ENCODE data around the gene PLEKHA5.
A peak's percentile ranks its signal among the peaks of the same experiment; 100 is the strongest.
"Not testable (repeated sequence)": the region's sequence is repeated elsewhere in the genome, so short reads cannot be mapped to it uniquely, and the experiment has no call there.

PLEKHA5 gene

GRCh38 chr12:19382111-19382526 is 252.6 kb downstream of the PLEKHA5 start:
- DNase-seq (ENCODE audit: low read depth in 1 of 2, low spot score in 1 of 2) = no peak
- in situ Hi-C loops (cut with HindIII; ENCODE audit: low pct_unique_long_range_greater_than_20kb, low sequenced_read_pairs) = no loop called here
- no peak for TF ChIP-seq JUND (IDR thresholded peaks at IDR 0.05; ENCODE audit: low read depth)

GRCh38 chr12:19382563-19382962 is 253.0 kb downstream of the PLEKHA5 start:
- in situ Hi-C loops (cut with HindIII; ENCODE audit: low pct_unique_long_range_greater_than_20kb, low sequenced_read_pairs) = no loop called here
- no peak for TF ChIP-seq JUND (IDR thresholded peaks at IDR 0.05; ENCODE audit: low read depth)
- DNase-seq (ENCODE audit: low read depth in 1 of 2, low spot score in 1 of 2) = no peak

- DNase-seq (ENCODE audit: low read depth in 1 of 2, low spot score in 1 of 2) = no peak
- in situ Hi-C loops (cut with HindIII; ENCODE audit: low pct_unique_long_range_greater_than_20kb, low sequenced_read_pairs) = no loop called here
- TF ChIP-seq JUND (IDR thresholded peaks at IDR 0.05; ENCODE audit: low read depth) = no peak
Observed at GRCh38 chr12:19387161-19387560, 257.6 kb downstream of the PLEKHA5 start.

DNA sequence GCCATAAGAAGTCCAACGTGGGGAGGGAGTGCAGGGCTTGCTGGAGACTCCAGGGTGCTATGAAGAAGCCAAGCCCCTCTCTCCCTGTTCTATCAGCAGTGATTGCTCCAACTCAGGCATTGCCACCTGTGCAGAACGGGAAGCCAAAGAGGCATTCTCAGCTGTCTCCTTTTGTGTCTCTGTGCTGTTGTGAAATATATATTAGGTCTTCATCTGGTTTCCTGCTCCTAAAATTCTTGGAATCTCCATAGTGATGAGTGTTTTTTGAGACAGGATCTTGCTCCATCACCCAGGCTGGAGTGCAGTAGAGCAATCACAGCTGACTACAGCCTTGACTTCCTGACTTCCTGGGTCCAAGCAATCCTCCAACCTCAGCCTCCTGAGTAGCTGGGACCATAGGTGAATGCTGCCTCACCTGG is 258.6 kb downstream of the PLEKHA5 start:
- in situ Hi-C loops (cut with HindIII; ENCODE audit: low pct_unique_long_range_greater_than_20kb, low sequenced_read_pairs) = no loop called here
- DNase-seq (ENCODE audit: low read depth in 1 of 2, low spot score in 1 of 2) = no peak
- no peak for TF ChIP-seq JUND (IDR thresholded peaks at IDR 0.05; ENCODE audit: low read depth)

DNA sequence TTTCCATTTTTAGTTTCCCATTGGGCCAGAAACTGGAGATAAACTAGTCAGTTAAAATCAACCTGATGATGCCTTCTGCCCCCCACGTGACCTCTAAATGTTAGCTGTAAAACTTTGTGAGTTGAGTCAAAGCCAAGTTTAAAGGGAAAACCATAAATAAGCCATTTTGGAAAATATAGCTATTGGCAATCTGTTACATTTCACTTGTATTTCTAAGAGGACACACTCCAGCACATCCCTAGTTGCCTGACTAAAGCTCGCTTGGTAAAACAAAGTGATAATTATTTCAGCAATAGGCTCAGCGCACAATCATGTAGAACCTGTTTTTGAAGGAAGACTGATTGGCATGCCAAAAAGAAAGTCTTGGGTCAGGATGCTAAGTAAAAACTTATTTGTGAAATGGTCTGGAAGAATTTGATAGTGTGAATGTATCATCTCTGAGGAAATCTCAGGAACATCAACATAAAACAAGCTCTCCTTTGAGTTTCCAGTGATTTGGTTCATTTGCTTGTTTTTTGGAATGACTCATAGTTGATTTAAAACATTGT is 260.6 kb downstream of the PLEKHA5 start:
- in situ Hi-C loops (cut with HindIII; ENCODE audit: low pct_unique_long_range_greater_than_20kb, low sequenced_read_pairs) = no loop called here
- no peak for TF ChIP-seq JUND (IDR thresholded peaks at IDR 0.05; ENCODE audit: low read depth)
- DNase-seq (ENCODE audit: low read depth in 1 of 2, low spot score in 1 of 2) = no peak

GRCh38 chr12:19392644-19393043 is 263.1 kb downstream of the PLEKHA5 start:
- in situ Hi-C loops (cut with HindIII; ENCODE audit: low pct_unique_long_range_greater_than_20kb, low sequenced_read_pairs); DNase-seq (ENCODE audit: low read depth in 1 of 2, low spot score in 1 of 2): not testable (repeated sequence)

DNA sequence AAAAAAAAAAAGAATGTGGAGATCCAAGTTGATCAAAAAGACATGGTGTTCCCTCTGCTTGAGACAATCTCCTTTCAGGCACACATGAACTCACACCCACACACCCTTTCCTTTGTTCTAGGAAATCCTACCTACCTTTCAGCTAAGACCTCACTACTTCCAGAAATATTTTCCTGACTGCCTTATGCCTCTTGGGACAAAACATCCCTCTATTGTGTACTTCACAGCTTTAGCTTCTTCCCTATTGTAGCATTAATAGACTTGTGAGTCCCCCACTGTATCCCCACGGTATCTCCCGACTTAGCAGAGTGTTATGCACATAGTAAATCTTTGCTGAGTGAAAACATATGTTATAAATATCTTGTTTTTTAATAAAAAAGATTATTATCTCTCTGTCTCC is 264.9 kb downstream of the PLEKHA5 start:
- in situ Hi-C loops (cut with HindIII; ENCODE audit: low pct_unique_long_range_greater_than_20kb, low sequenced_read_pairs) = no loop called here

GRCh38 chr12:19397534-19397933 is 268.0 kb downstream of the PLEKHA5 start:
- in situ Hi-C loops (cut with HindIII; ENCODE audit: low pct_unique_long_range_greater_than_20kb, low sequenced_read_pairs) = no loop called here
- no peak for DNase-seq (ENCODE audit: low read depth in 1 of 2, low spot score in 1 of 2)
- no peak for TF ChIP-seq JUND (IDR thresholded peaks at IDR 0.05; ENCODE audit: low read depth)

More for the DNA sequence above, 264.9 kb downstream of the PLEKHA5 start:
- no peak for DNase-seq (ENCODE audit: low read depth in 1 of 2, low spot score in 1 of 2)
- TF ChIP-seq JUND (IDR thresholded peaks at IDR 0.05; ENCODE audit: low read depth) = no peak

DNA sequence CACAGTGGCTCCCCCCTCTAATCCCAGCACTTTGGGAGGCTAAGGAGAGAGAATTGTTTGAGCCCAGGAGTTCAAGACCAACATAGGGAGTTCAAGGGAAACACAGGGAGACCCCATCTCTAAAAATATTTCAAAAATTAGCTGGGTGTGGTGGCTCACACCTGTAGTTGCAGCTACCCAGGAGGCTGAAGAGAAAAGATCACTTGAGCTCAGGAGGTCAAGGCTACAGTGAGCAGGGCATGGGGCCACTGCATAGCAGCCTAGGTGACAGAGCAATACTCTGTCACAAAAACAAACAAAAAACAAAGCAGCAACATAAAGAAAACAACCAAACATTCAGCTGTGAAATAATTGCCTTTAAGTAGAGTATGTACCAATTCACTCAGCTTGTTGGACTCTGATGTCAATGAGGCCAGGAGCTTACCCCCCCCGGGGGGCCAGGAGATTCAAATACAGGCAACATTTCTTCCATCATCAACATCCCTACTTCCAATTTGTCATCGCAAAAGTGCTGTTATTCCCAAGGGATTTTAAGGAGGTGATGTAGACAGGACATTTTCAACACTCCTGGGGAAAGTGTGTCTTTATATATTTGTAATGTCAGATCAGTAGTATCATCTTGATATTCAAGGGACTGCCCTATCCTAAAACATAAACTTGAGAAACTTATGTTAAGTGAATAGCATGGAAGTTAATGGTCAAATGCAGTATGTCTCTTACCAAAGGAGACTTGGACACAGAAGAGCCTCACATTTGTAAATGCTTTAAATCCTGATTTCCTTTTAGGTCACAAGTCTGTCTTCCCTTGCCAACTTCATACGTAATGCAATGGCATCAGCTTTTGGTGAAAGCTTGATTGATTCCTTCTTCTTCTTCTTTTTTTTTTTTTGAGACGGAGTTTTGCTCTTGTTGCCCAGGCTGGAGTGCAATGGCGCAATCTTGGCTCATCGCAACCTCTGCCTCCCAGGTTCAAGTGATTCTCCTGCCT is 269.1 kb downstream of the PLEKHA5 start:
- in situ Hi-C loops (cut with HindIII; ENCODE audit: low pct_unique_long_range_greater_than_20kb, low sequenced_read_pairs) = no loop called here
- DNase-seq (ENCODE audit: low read depth in 1 of 2, low spot score in 1 of 2) = no peak
- TF ChIP-seq JUND (IDR thresholded peaks at IDR 0.05; ENCODE audit: low read depth) = no peak

DNA sequence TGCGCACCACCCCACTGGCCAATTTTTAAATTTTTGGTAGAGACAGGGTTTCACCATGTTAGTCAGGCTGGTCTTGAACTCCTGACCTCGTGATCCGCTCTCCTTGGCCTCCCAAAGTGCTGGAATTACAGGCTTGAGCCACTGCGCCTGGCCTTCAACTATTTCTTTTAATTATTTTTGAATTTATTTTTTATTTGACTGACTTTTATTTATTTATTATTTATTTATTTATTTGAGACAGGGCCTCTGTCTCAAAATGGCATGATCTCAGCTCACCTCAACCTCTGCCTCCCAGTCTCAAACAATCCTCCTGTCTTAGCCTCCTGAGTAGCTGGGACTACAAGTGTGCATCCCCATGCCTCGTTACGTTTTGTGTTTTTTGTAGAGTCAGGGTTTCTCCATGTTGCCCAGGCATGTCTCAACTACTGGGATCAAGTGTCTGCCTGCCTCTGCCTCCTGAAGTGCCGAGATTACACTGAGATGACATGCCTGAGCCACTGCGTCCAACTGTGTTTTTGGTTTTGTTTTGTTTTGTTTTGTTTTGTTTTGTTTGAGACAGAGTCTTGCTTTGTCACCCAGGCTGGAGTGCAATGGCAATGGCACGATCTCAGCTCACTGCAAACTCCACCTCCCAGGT is 271.2 kb downstream of the PLEKHA5 start:
- DNase-seq (ENCODE audit: low read depth in 1 of 2, low spot score in 1 of 2); in situ Hi-C loops (cut with HindIII; ENCODE audit: low pct_unique_long_range_greater_than_20kb, low sequenced_read_pairs): not testable (repeated sequence)

DNA sequence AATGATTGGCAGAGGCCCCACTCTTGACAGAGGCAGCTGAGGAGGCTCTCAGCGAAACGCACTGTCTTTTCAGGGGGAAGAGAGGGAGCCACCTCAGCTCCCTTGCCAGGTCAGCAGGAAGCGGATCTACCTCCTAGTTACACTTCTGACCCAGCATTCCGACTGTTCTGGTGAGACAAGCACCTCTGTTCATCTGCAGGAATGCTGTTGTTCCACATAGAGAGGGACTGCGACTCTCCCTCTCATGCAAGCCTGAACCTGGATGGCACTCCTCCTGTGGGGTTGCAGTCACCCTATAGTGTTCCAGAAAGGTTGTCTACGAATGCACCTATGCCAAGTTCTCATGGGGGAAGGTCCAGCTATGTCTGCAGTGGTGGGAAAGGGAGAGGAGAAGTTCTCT is 272.7 kb downstream of the PLEKHA5 start:
- in situ Hi-C loops (cut with HindIII; ENCODE audit: low pct_unique_long_range_greater_than_20kb, low sequenced_read_pairs) = no loop called here
- TF ChIP-seq JUND (IDR thresholded peaks at IDR 0.05; ENCODE audit: low read depth) = no peak
- peak in 1 of 2 experiments; percentile 31 for DNase-seq (ENCODE audit: low read depth in 1 of 2, low spot score in 1 of 2)

DNA sequence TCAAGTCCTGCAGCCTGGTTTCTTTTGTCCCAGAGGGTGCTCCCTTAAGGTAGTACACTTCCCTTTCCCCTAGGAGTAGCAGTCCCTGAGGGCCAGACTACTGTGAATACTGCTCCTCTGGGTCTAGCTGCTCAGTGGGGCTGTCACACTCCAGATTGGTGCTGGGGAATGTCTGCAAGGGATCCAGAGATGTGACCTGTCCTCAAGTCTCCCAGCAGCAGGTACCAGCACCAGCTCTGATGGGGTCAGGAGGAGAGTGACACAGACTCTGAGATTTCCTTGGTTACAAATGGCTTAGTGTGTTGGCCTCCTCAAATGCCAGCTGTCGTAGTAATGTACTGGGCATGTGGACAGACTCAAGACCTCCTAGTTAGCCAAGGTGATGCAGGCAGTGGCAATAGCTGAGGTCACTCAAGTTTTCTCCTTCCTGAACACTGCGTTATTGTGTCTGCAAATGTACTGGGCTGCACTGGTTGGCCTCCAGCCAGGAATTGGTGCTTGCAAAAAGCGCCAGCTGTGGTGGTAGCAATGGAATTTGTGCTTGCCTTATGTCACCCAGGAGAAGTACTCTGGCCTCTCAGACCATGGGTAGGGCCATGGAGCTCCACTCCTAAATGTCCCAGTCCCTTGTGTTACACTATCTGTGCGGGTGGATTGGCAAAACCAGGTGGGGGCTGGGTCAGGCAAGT is 273.4 kb downstream of the PLEKHA5 start:
- no peak for TF ChIP-seq JUND (IDR thresholded peaks at IDR 0.05; ENCODE audit: low read depth)
- in situ Hi-C loops (cut with HindIII; ENCODE audit: low pct_unique_long_range_greater_than_20kb, low sequenced_read_pairs) = no loop called here
- DNase-seq (ENCODE audit: low read depth in 1 of 2, low spot score in 1 of 2) = peak in 1 of 2 experiments; percentile 22

Data from T47D (cell line).